Smooth muscle cell of the brain vasculature (primary cell): ENCODE data around the gene FTCDNL1.
A peak's percentile ranks its signal among the peaks of the same experiment; 100 is the strongest.

Source experiments
- DNase-seq: peaks from one replicate; pipeline ENCODE4 v3.0.0-alpha.2; 2012; ENCODE audit warnings: low read depth, low spot score

Gene FTCDNL1

GRCh38 chr2:199742884-199743283, 108.1 kb downstream of the FTCDNL1 start:
- DNase-seq = no peak

- DNase-seq = no peak
Measured at GRCh38 chr2:199740111-199740428, 110.9 kb downstream of the FTCDNL1 start.

GRCh38 chr2:199739413-199740110, 111.4 kb downstream of the FTCDNL1 start:
- DNase-seq = peak; percentile 32

GRCh38 chr2:199738727-199739412, 112.1 kb downstream of the FTCDNL1 start:
- DNase-seq = no peak

- no peak for DNase-seq
Measured at GRCh38 chr2:199734651-199735050, 116.3 kb downstream of the FTCDNL1 start.

GRCh38 chr2:199734011-199734410, 117.0 kb downstream of the FTCDNL1 start:
- no peak for DNase-seq

- DNase-seq = no peak
Measured at GRCh38 chr2:199727801-199728200, 123.2 kb downstream of the FTCDNL1 start.

GRCh38 chr2:199727306-199727705, 123.7 kb downstream of the FTCDNL1 start:
- no peak for DNase-seq

- no peak for DNase-seq
Measured at GRCh38 chr2:199718074-199718473, 132.9 kb downstream of the FTCDNL1 start.

- DNase-seq = no peak
Measured at GRCh38 chr2:199717587-199717907, 133.4 kb downstream of the FTCDNL1 start.

GRCh38 chr2:199716807-199717586, 134.0 kb downstream of the FTCDNL1 start:
- DNase-seq = no peak

GRCh38 chr2:199713746-199714145, 137.2 kb downstream of the FTCDNL1 start:
- no peak for DNase-seq

- no peak for DNase-seq
Measured at GRCh38 chr2:199710551-199710950, 140.4 kb downstream of the FTCDNL1 start.
